Endothelial cell of umbilical vein (primary cell): ENCODE results near the gene GRIK3. TPM values are rescaled to one million over a fixed set of nuclear protein-coding genes. Genes with fewer than 3 reads are reported as not detected.

Source experiments
- BruUV-seq: library from RNA; stranded (reverse); fragments of 400-500 nt; replicated peaks from 2 replicates; lab custom pipeline; 2021; lab: Mats Ljungman, UMichigan
- CTCF ChIA-PET: fragments of 300-600, 350-600 bp; sonication (Branson Sonifier 250); formaldehyde crosslinking; loops from one replicate; lab custom pipeline; 2021; ENCODE audit warnings: antibody characterized with exemption, inconsistent platforms; lab: Charles Lee
- POLR2A ChIA-PET: fragments of 300-600, 350-600 bp; sonication (Branson Sonifier 250); formaldehyde crosslinking; loops from one replicate; lab custom pipeline; 2021; ENCODE audit warnings: antibody characterized with exemption, inconsistent platforms; lab: Charles Lee
- DNase-seq: peaks from one replicate; pipeline ENCODE4 v3.0.0-alpha.2; 2011; ENCODE audit warnings: low read depth, low spot score
- FAIRE-seq: peaks from 2 replicates; lab custom pipeline; 2011; peaks lifted over from hg19 to GRCh38; lab: Jason Lieb, UNC
- H2AFZ ChIP-seq: 2 replicates; pipeline ENCODE4 v1.6.0; 2012; ENCODE audit warnings: low read depth, low read length, control low read depth, inconsistent platforms
- H3K27ac ChIP-seq: 2 replicates; pipeline ENCODE4 v1.5.1; 2011; ENCODE audit warnings: low read depth, mild to moderate bottlenecking, control low read depth, low read length, moderate library complexity; ENCODE audit not compliant: insufficient read depth
- H3K27me3 ChIP-seq, 2 experiments: 2 replicates each; pipeline versions ENCODE4 v1.6.0 to v1.6.1; 2011; ENCODE audit warnings: low read length in 2 of 2, mixed read lengths in 1 of 2; ENCODE audit not compliant: control insufficient read depth in 2 of 2, insufficient read depth in 2 of 2
- H3K36me3 ChIP-seq, 2 experiments: 2 replicates in 1 of 2; 3 replicates in 1 of 2; pipeline ENCODE4 v1.5.1; 2011; ENCODE audit warnings: low read length in 2 of 2, mild to moderate bottlenecking in 1 of 2, moderate library complexity in 1 of 2; ENCODE audit not compliant: control insufficient read depth in 2 of 2, insufficient read depth in 2 of 2; ENCODE audit errors: extremely low read depth in 1 of 2
- H3K4me1 ChIP-seq: 3 replicates; pipeline ENCODE4 v1.5.1; 2011; ENCODE audit warnings: mild to moderate bottlenecking, low read length; ENCODE audit not compliant: control insufficient read depth, insufficient read depth; ENCODE audit errors: extremely low read depth
- H3K4me2 ChIP-seq: 2 replicates; pipeline ENCODE4 v1.6.1; 2011; ENCODE audit warnings: low read length, control low read depth, mixed read lengths; ENCODE audit not compliant: insufficient read depth
- H3K4me3 ChIP-seq, 3 experiments: fragments of 200-600 bp in 1 of 3; sonication (generic), shearing (Covaris generic) in 1 of 3; replicated peaks in 1 of 3; 2 replicates each; pipeline ENCODE4 v1.5.1; 2011 to 2016; ENCODE audit warnings: control low read depth in 3 of 3, low read length in 3 of 3, mild to moderate bottlenecking in 2 of 3, inconsistent platforms in 1 of 3, low read depth in 1 of 3, moderate library complexity in 1 of 3; ENCODE audit not compliant: insufficient read depth in 1 of 3
- H3K79me2 ChIP-seq: 2 replicates; pipeline ENCODE4 v1.6.0; 2012; ENCODE audit warnings: low read length, inconsistent platforms; ENCODE audit not compliant: control insufficient read depth, insufficient read depth
- H3K9ac ChIP-seq: replicated peaks from 2 replicates; pipeline ENCODE3; 2011; ENCODE audit warnings: low read length, control low read depth; ENCODE audit not compliant: insufficient read depth; ENCODE audit errors: extremely low read depth
- H3K9me1 ChIP-seq: replicated peaks from 3 replicates; pipeline ENCODE4 v1.6.0; 2011; ENCODE audit warnings: mild to moderate bottlenecking, low read length; ENCODE audit not compliant: control insufficient read depth, insufficient read depth; ENCODE audit errors: extremely low read depth
- H3K9me3 ChIP-seq: replicated peaks from 2 replicates; pipeline ENCODE4 v1.5.1; 2012; ENCODE audit warnings: low read length, inconsistent platforms; ENCODE audit not compliant: control insufficient read depth, insufficient read depth
- H4K20me1 ChIP-seq: replicated peaks from 2 replicates; pipeline ENCODE3; 2011; ENCODE audit warnings: mild to moderate bottlenecking, low read length; ENCODE audit not compliant: control insufficient read depth, insufficient read depth; ENCODE audit errors: extremely low read depth
- CTCF ChIP-seq, 2 donors: IDR thresholded peaks; 1 replicate in 1 of 2; 2 replicates in 1 of 2; pipeline ENCODE4 v1.5.1; 2011; ENCODE audit warnings: low read length in 2 of 2, mild to moderate bottlenecking in 2 of 2, moderate library complexity in 2 of 2, control low read depth in 1 of 2, inconsistent platforms in 1 of 2, low read depth in 1 of 2; ENCODE audit not compliant: insufficient read depth in 1 of 2; ENCODE audit errors: extremely low read depth in 1 of 2
- EZH2 ChIP-seq: IDR thresholded peaks from 2 replicates; pipeline ENCODE4 v1.6.1; 2012; ENCODE audit warnings: borderline replicate concordance, low read depth, mild to moderate bottlenecking, moderate library complexity, low read length, inconsistent platforms; ENCODE audit not compliant: severe bottlenecking
- FOS ChIP-seq: IDR thresholded peaks from 2 replicates; pipeline ENCODE4 v1.6.1; 2011; ENCODE audit warnings: mild to moderate bottlenecking, low read length, moderate library complexity, borderline replicate concordance; ENCODE audit not compliant: insufficient read depth
- GATA2 ChIP-seq: IDR thresholded peaks from 2 replicates; pipeline ENCODE4 v1.7.0; 2011; ENCODE audit warnings: low read depth, mild to moderate bottlenecking, moderate library complexity, mixed read lengths, low read length; ENCODE audit not compliant: insufficient read length, insufficient read depth
- JUN ChIP-seq: IDR thresholded peaks from 2 replicates; pipeline ENCODE4 v1.6.1; 2011; ENCODE audit warnings: borderline replicate concordance, low read depth; ENCODE audit not compliant: insufficient read length, insufficient read depth
- MAX ChIP-seq: IDR thresholded peaks from 2 replicates; pipeline ENCODE4 v1.6.1; 2011; ENCODE audit not compliant: insufficient read depth, insufficient read length
- MYC ChIP-seq: IDR thresholded peaks from one replicate; pipeline ENCODE4 v1.6.1; 2011; ENCODE audit warnings: mild to moderate bottlenecking, low read depth, low read length
- POLR2A ChIP-seq: IDR thresholded peaks from 2 replicates; pipeline ENCODE4 v1.6.1; 2012; ENCODE audit warnings: low read depth, mild to moderate bottlenecking, control low read depth, low read length
- POLR2AphosphoS5 ChIP-seq: IDR thresholded peaks from 2 replicates; pipeline ENCODE4 v1.6.1; 2012; ENCODE audit warnings: low read depth, mild to moderate bottlenecking, control low read depth, low read length, moderate library complexity; ENCODE audit not compliant: insufficient read depth
- dilution Hi-C: fragments of 300-500 bp; cut with MboI; formaldehyde crosslinking; loops from one replicate; pipeline ENCODE4 v1.15.0; 2019; ENCODE audit warnings: low sequenced_read_pairs; ENCODE audit not compliant: extremely low pct_ligation_motif_present
- intact Hi-C: fragments of 100-400 bp; cut with micrococcal nuclease; formaldehyde crosslinking; loops from one replicate; pipeline ENCODE4 v1.10.0; 2022
- polyA plus RNA-seq, 4 experiments: library from polyadenylated mRNA; depleted of rRNA in 3 of 4; stranded (reverse) in 3 of 4; unstranded in 1 of 4; fragments of >200 nt; gene quantifications; 2 replicates each; pipeline versions ENCODE4 v1.2.1 to v1.2.3, GENCODE V29; 2011 to 2012; ENCODE audit warnings: missing spikeins in 1 of 4
- total RNA-seq: library from RNA; stranded (reverse); gene quantifications from 2 replicates; pipeline ENCODE4 v1.2.3, GENCODE V29; 2021

Gene GRIK3
- total and polyA plus RNA-seq, 2 donors (not counting 3 experiments of a cell fraction or from before 2014, with no cell fraction given), result not detected

GRCh38 chr1:36881541-36881940, 152.8 kb downstream of the GRIK3 start:
- Histone ChIP-seq H3K79me2 (no peaks in the 10 kb centered on the region), H3K9ac (no peak overlapping the region), H3K36me3 (no peaks in the 10 kb centered on the region), H3K4me1 (peaks cover 3% of the 10 kb centered on the region), H3K27me3 (no peaks in the 10 kb centered on the region), H3K9me3 (no peaks in the 10 kb centered on the region), H3K4me3 (no peak overlapping the region), H2AFZ (no peak overlapping the region), H3K27ac (no peak overlapping the region), H3K9me1 (no peaks in the 10 kb centered on the region), H4K20me1 (no peaks in the 10 kb centered on the region), H3K4me2 (no peak overlapping the region)
- ChIA-PET POLR2A (no interaction called here), CTCF (no interaction called here)
- intact Hi-C loops (no loop called here), dilution Hi-C loops (no loop called here)
- FAIRE-seq (no peak), DNase-seq (no peak)
- BruUV-seq, result no TSS peak
- TF ChIP-seq CTCF (IDR thresholded peaks at IDR 0.05; ENCODE audit: extremely low read depth in 1 of 2, insufficient read depth in 1 of 2, low read depth in 1 of 2, low read length in 2 of 2) (no peak), JUN (no peak), EZH2 (no peak), POLR2A (no peak), MYC (no peak), FOS (no peak), MAX (no peak)

- TF ChIP-seq MAX (no peak), JUN (no peak), MYC (no peak), FOS (no peak), CTCF (IDR thresholded peaks at IDR 0.05; ENCODE audit: extremely low read depth in 1 of 2, insufficient read depth in 1 of 2, low read depth in 1 of 2, low read length in 2 of 2) (no peak), POLR2AphosphoS5 (no peak), GATA2 (no peak), POLR2A (no peak)
- FAIRE-seq (no peak), DNase-seq (no peak)
- no peak overlapping the region for H3K27ac ChIP-seq
- no peaks in the 10 kb centered on the region for H3K36me3 ChIP-seq
- H3K4me3 ChIP-seq, result no peak overlapping the region
- no peak overlapping the region for H3K9ac ChIP-seq
- H3K4me2 ChIP-seq, result no peak overlapping the region
- no peaks in the 10 kb centered on the region for H3K9me1 ChIP-seq
- BruUV-seq, result no TSS peak
- H4K20me1 ChIP-seq, result no peaks in the 10 kb centered on the region
- H3K9me3 ChIP-seq, result no peaks in the 10 kb centered on the region
- no peaks in the 10 kb centered on the region for H3K27me3 ChIP-seq
- H3K79me2 ChIP-seq, result no peaks in the 10 kb centered on the region
- H3K4me1 ChIP-seq, result peaks cover 3% of the 10 kb centered on the region
- ChIA-PET CTCF (no interaction called here), POLR2A (no interaction called here)
- dilution Hi-C loops, result no loop called here
- no peak overlapping the region for H2AFZ ChIP-seq
- intact Hi-C loops, result no loop called here
Observed at GRCh38 chr1:36881068-36881405, 153.3 kb downstream of the GRIK3 start.
